Measurements from ENCODE around the gene LDLRAD1.
"Not testable (repeated sequence)": the region's sequence is repeated elsewhere in the genome, so short reads cannot be mapped to it uniquely, and the experiment has no call there.

Gene LDLRAD1

DNA sequence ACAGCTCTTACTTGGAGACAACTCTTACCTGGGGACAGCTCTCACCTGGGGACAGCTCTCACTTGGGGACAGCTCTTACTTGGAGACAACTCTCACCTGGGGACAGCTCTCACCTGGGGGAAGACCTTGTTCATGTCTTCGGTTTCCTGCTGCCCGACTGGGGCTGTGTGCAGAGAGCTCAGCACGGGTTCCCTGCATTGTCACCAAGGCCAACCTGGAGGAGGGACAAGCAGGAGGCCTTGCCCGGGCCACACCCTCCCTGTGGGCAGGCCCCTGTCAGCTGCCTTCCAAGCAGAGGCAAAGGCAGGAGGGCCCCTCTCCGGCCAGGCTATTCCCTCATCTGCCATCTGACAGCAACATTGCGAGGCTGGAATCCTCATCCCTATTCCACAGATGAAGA lies at the start of gene LDLRAD1:
LDLRAD1 (minus strand) TSS at position 208 of the 400 bp plus-strand sequence; CDS start at position 134, 74 bp downstream.
- DNase-seq (ENCODE audit: low read depth, low spot score), result no peak

GRCh38 chr1:54064299-54064698 lies 46.3 kb upstream of the LDLRAD1 start:
- no peak for DNase-seq (ENCODE audit: low read depth, low spot score)

DNA sequence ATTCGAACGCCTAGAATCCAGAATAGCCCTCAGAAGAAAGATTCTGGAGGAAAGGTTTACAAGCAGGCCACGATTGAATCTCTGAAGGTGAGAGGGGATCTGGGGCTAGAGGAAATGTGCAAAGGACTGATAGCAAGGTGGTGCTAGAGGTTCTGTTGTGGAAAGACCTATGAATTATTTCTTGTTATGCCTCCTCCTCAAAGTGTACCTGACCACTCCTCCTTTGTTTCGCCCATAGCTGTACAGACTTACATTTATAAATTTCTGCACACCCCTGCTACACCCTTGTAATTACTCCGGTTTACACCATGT lies 36.4 kb upstream of the LDLRAD1 start:
- DNase-seq (ENCODE audit: low read depth, low spot score), result no peak

GRCh38 chr1:54053745-54054437 lies 35.9 kb upstream of the LDLRAD1 start:
- DNase-seq (ENCODE audit: low read depth, low spot score), result no peak

DNA sequence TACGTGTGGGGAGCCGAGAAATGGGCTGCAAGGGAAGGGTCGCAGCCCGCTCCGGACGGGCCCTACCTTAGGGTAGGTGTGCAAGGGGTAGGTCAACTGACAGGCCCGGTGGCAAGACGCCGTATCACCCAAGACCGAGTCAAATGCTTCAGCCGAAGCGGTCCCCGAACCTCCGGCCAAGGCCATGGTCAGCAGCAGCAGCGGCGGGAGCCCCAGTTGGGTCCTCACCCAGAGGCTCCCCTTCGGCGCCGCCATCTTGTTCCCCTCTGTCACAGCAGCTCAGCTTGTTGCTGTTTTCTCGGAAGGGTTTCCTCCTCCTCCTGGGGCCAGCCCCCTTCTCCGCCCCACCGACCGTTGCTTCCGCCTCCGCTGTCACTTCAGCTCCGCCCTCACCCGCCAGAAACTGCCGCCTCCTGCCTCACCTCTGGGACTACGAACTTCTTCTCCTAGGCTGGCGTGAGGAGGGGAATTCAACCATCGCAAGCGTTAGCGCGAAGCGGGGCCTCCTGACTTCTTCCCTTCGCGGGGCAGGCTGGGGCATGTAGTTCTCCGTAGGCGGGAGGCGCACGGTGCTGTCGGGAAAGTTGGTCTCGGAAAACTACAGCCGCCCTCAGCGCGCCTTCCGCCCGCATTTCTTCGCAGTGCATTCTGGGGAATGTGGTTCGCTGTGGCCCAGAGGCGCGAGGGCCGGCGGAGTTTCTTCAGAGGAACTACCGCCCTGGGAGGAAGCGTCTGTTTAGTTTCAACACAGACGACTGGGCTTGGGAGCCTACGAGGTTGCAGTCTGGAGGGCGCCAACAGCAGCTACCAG lies 35.2 kb upstream of the LDLRAD1 start, which contains the start of the genes TCEANC2 and TMEM59:
TCEANC2 (plus strand) TSS at position 675 of the 811 bp plus-strand sequence. CDS start 815 bp downstream, outside the sequence.
TMEM59 (minus strand) TSS at position 271 of the 811 bp plus-strand sequence; CDS start at position 255, 16 bp downstream.
- DNase-seq (ENCODE audit: low read depth, low spot score), result peak; percentile 95

GRCh38 chr1:54052431-54052933 lies 34.5 kb upstream of the LDLRAD1 start:
- DNase-seq (ENCODE audit: low read depth, low spot score), result no peak

GRCh38 chr1:54051933-54052430 lies 34.0 kb upstream of the LDLRAD1 start:
- no peak for DNase-seq (ENCODE audit: low read depth, low spot score)

DNA sequence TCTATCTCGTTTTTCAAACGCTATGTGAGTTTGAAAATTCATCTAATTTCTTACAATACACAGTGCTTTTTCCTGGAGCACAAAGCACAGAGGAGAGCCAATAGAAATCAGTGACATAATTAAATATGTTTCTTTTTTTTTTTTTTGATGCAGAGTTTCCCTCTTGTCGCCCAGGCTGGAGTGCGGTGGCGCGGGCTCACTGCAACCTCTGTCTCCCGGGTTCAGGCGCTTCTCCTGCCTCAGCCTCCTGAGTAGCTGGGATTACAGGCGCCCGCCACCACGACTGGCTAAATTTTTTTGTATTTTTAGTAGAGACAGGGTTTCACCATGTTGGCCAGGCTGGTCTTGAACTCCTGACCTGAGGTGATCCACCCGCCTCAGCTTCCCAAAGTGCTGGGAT lies 32.4 kb upstream of the LDLRAD1 start:
- not testable (repeated sequence) for DNase-seq (ENCODE audit: low read depth, low spot score)

GRCh38 chr1:54047384-54048305 lies 29.7 kb upstream of the LDLRAD1 start:
- no peak for DNase-seq (ENCODE audit: low read depth, low spot score)

GRCh38 chr1:54046671-54047383 lies 28.8 kb upstream of the LDLRAD1 start:
- DNase-seq (ENCODE audit: low read depth, low spot score), result no peak

- DNase-seq (ENCODE audit: low read depth, low spot score), result no peak
Measured at GRCh38 chr1:54045496-54045895, 27.5 kb upstream of the LDLRAD1 start.

- no peak for DNase-seq (ENCODE audit: low read depth, low spot score)
Measured at GRCh38 chr1:54041806-54042205, 23.8 kb upstream of the LDLRAD1 start.

GRCh38 chr1:54037476-54037875 lies 19.5 kb upstream of the LDLRAD1 start:
- DNase-seq (ENCODE audit: low read depth, low spot score), result no peak

DNA sequence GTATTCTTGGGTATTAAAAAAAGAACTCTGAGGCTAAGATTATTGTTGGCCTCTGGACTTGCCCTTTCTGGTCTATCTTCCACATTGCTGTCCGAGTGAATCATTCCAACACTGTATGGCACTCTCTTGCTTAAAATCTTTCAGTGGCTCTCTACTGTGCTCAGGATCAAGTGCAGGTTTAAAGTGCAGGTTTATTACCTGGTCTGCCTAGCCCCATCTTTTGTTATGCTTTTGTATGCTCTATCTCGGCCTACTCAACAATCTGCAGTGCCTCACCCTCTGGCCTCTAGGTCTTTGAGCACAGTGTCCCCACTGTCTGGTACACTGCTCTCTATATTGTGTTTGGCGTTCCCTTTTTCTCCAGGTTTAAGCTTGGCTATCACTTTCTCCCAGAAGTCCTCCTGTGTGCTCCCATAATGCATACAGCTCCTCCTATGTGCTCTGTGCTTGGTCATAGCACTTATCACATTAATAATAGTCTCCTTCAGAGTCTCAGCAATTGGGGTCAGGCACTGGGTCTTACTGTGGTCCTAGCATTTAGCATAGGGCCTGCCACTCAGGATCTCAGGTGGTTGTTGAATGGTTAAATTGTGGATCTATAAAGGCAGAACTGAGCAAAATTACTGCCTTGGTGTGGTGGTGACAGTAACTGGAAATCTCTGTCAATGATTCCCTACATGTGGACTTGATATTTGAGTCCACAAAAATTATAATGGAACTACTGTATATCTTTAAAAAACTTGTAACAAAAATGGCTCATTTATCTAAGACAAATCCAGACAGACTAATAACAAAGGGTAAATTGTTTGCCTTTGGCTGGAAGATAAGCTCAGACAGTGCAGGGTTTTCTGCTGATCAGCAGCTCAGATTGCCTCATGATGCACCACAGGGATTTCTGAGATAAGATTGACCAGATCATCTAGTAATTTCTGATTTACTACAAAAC lies 10.6 kb upstream of the LDLRAD1 start:
- no peak for DNase-seq (ENCODE audit: low read depth, low spot score)

- DNase-seq (ENCODE audit: low read depth, low spot score), result no peak
Measured at GRCh38 chr1:54027848-54028247, 9.9 kb upstream of the LDLRAD1 start.

DNA sequence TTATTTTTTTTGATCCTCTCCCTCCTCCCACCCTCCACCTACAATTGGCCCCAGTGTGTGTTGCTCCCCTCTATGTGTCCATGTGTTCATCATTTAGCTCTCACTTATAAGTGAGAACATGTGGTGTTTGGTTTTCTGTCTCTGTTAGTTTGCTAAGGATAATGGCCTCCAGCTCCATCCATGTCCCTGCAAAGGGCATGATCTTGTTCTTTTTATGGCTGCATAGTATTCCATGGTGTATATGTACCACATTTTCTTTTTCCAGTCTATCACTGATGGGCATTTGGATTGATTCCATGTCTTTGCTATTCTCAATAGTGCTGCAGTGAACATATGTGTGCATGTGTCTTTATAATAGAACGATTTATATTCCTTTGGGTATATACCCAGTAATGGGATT lies 6.8 kb upstream of the LDLRAD1 start:
- DNase-seq (ENCODE audit: low read depth, low spot score), result not testable (repeated sequence)

DNA sequence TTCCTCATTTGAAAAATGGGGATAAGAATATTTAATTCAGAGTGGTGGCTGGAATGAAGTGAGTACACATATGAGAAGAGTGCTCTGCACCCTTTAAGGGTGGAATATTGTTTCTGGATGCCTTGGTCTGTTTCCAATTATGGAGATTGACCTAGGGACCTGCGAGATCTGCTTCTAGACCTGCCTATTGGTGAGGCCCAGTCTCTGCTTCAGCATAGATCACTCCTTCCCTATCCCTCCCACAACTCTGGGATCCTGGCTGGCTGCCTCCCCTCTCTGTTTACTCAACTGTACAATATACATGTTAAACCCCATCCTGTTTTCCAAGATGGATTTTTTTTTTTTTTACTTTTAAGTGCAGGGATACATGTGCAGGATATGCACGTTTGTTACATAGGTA lies 6.4 kb upstream of the LDLRAD1 start:
- no peak for DNase-seq (ENCODE audit: low read depth, low spot score)

DNA sequence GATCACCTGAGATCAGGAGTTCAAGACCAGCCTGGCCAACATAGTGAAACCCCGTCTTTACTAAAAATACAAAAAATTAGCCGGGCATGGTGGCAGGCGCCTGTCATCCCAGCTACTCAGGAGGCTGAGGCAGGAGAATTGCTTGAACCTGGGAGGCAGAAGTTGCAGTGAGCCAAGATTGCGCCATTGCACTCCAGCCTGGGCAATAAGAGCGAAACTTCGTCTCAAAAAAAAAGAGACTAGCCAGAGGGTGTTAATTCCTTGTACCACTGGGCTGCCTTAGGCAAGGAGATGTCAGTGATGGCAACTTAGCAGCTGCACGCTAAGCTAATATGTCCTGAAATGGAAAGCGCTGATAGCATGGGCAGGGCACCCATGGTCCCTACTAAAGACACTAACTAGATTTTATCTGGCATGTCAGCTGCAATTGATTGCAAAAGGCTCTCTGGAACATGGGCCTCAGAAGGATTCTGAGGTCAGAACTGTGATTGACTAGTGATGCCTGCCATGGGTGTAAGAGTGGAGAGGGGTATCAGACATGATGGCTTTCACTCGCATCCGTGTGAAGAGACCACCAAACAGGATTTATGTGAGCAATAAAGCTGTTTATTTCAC lies 1.7 kb upstream of the LDLRAD1 start:
- not testable (repeated sequence) for DNase-seq (ENCODE audit: low read depth, low spot score)

GRCh38 chr1:54018635-54019034 lies 649 bp upstream of the LDLRAD1 start:
- DNase-seq (ENCODE audit: low read depth, low spot score), result no peak
